Cardiac ventricle fibroblast (primary cell): ENCODE data around the gene ZSCAN32. TPM values are rescaled to one million over a fixed set of nuclear protein-coding genes. Genes with fewer than 3 reads are reported as not detected.

Source experiments
- total RNA-seq: library from RNA; depleted of rRNA; stranded (reverse); fragments of >200 nt; gene quantifications from 2 replicates; pipeline ENCODE4 v1.2.3, GENCODE V29; 2015

ZSCAN32 gene
- total RNA-seq = 7.8 and 9.2 TPM in 2 replicates

DNA sequence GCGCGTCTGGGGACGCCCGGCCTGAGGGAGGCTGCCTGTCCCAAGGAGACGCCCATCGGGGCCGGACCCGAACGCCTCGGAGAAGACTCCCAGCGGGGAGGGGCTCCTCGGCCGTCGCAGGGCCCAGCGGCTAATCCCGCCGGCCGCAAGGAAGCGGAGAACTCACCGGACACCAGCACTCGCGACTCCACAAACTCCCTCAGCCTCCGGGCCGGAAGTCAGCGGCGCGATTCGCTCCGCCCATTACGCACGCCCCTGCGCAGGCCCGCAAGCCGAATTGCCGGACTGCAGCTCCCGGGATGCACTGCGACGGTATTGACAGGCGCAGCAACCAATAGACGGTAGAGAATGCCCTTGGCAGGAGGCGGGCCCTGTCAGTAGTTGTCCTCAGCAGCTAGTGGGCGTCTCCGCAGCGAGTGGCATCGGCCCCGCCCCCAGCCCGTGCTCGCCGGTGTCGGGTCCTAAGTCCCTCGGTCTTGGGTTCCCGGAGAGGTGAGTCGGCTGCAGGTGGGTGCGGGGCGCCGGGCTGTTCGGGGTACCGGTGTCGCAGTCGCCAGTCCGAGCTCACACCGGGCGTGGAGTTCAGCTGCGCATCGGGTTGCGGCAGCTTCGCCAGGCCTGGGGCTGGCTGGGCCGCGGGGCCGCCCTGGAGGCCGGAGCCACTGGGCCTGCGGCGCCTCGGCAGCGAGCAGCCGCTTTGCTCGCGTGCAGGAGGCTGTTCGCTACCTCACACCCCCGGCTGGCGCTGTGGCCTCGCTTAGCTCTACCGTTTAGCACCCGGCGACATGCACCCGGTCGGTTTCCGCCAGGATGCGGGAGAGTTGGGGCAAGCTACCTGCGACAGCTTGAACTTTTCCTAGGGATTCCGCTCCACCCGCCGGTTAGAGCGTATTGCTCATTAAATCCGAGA is at the start of gene ZSCAN32, which contains the start of gene ZNF174:
TSS of gene ZSCAN32 (minus strand) at position 226 of the 910 bp plus-strand sequence. CDS start 3,447 bp downstream, outside the sequence.
TSS of gene ZNF174 (plus strand) at position 437 of the 910 bp plus-strand sequence. CDS start 790 bp downstream, outside the sequence.

DNA sequence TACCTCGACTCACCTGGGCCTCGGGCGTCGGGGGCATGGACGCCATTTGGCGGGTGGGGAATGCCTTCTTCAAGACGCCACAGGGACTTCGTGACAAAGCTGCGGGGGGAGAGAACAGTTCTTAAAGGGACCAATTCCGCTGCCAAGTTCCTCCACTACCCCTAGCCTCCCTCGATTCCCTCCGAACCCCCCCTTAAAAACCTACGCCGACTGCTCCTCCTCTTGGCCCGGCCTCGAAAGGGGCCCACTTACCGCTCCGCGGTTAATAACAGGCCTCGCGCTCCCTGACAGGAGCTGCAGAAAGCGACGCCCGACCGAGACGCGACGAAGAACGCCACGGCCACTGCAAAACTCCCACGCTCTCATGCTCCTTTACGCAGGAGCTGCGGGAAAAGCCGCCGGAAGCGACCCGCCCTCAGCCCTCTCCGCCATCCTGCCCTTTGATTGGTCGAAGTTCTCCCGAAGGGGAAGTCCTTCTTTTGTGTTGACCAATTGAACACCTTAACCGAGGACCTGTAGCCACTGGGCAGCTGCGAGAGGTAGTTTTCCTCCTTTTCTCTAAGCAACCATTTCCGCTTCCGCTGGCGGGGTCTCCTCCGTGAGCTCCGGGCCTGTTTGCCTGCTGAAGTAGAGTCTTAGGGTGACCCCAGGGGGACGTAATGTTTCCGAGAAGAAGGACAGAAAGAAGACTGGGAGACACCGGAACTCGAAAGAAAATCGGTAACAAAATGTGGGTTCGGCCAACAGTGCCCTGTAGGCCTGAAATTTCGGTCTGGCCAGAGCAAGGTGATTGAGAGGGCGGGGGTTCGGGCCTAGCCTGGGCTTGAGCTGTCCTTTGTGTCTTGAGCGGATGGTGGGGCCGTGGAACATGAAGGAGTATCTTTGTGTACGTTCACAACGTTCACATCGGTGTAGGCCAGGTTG is 42.6 kb upstream of the ZSCAN32 start, which contains the start of the genes NAA60 and ZNF597:
TSS of gene NAA60 (plus strand) at position 573 of the 924 bp plus-strand sequence. CDS start 32,548 bp downstream, outside the sequence.
TSS of gene ZNF597 (minus strand) at position 397 of the 924 bp plus-strand sequence. CDS start at position 46, 351 bp downstream.

DNA sequence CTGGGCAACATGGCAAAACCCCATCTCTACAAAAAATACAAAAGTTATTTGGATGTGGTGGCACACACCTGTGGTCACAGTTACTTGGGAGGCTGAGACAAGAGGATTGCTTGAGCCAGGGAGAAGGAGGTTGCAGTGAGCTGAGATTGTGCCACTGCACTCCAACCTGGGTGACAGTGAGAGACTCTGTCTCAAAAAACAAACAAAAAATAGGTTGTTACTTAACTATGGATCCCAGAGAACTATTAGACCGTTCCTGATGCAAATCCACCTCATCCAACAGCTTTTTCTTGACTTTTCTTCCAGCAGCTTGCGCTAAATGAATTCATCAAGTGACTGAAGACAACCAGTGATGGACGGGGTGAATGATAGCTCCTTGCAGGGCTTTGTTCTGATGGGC is 45.2 kb downstream of the ZSCAN32 start, which contains the start of gene OR2C1:
TSS of gene OR2C1 (plus strand) at position 301 of the 400 bp plus-strand sequence. CDS start at position 353, 52 bp downstream.

Other genes starting within 250 kb of the ZSCAN32 start
- not detected in 2 replicates for gene OR1F1, start 212.8 kb downstream of the ZSCAN32 start, total RNA-seq
- 5.2 and 8.3 TPM in 2 replicates for gene ZNF200, start 165.8 kb downstream of the ZSCAN32 start, total RNA-seq
- gene MEFV, start 144.4 kb downstream of the ZSCAN32 start, total RNA-seq = 0.15 TPM in 1 of 2 replicates, not detected in the other
- 30.3 and 32.1 TPM in 2 replicates for gene ZNF263, start 117.5 kb downstream of the ZSCAN32 start, total RNA-seq
- gene TIGD7, start 95.6 kb downstream of the ZSCAN32 start, total RNA-seq = 1.8 and 4.1 TPM in 2 replicates
- gene ZNF75A, start 95.5 kb downstream of the ZSCAN32 start, total RNA-seq = 10.9 and 19.3 TPM in 2 replicates
- 0.12 TPM in 1 of 2 replicates, not detected in the other for gene OR2C1, start 45.1 kb downstream of the ZSCAN32 start, total RNA-seq
- gene ZNF174, start 211 bp upstream of the ZSCAN32 start, total RNA-seq = 9.9 and 11.8 TPM in 2 replicates
- 1.7 and 2.0 TPM in 2 replicates for gene ZNF597, start 42.5 kb upstream of the ZSCAN32 start, total RNA-seq
- gene NAA60, start 42.7 kb upstream of the ZSCAN32 start, total RNA-seq = 24.1 and 31.1 TPM in 2 replicates
- gene C16orf90, start 94.5 kb upstream of the ZSCAN32 start, total RNA-seq = not detected in 2 replicates
- 13.2 and 19.5 TPM in 2 replicates for gene CLUAP1, start 100.0 kb upstream of the ZSCAN32 start, total RNA-seq
- 0.19 TPM in 1 of 2 replicates, not detected in the other for gene NLRC3, start 176.4 kb upstream of the ZSCAN32 start, total RNA-seq
- 2.7 and 3.2 TPM in 2 replicates for gene SLX4, start 210.6 kb upstream of the ZSCAN32 start, total RNA-seq